Umbilical cord (tissue), 2 donors: ENCODE measurements around the gene ALG12. TPM values are rescaled to one million over a fixed set of nuclear protein-coding genes. Genes with fewer than 3 reads are reported as not detected.
A peak's percentile ranks its signal among the peaks of the same experiment; 100 is the strongest.

Source experiments
- DNase-seq: peaks from one replicate; pipeline ENCODE4 v3.0.0-alpha.2; 2015; ENCODE audit warnings: low spot score
- total RNA-seq: library from RNA; depleted of rRNA; stranded (reverse); fragments of >200 nt; gene quantifications from one replicate; pipeline ENCODE4 v1.2.3, GENCODE V29; 2014; ENCODE audit warnings: low replicate concordance; ENCODE audit not compliant: insufficient read depth

Gene ALG12
- 13.7 TPM for total RNA-seq

GRCh38 chr22:49917974-49918910, at the start of gene ALG12, which contains the start of gene CRELD2:
TSS of gene ALG12 (minus strand) at chr22:49918438. CDS start at chr22:49913765, 4,673 bp downstream.
TSS of gene CRELD2 (plus strand) at chr22:49918634. CDS start at chr22:49918770, 136 bp downstream.
- DNase-seq, result peak; percentile 98

- DNase-seq, result no peak
Measured at GRCh38 chr22:49967706-49968208, 49.5 kb upstream of the ALG12 start.

GRCh38 chr22:49966774-49967705, 48.8 kb upstream of the ALG12 start:
- DNase-seq, result peak; percentile 50

- DNase-seq, result no peak
Measured at GRCh38 chr22:49966041-49966773, 48.0 kb upstream of the ALG12 start.

GRCh38 chr22:49965091-49966040, 47.1 kb upstream of the ALG12 start:
- DNase-seq, result no peak

GRCh38 chr22:49964136-49965090, 46.2 kb upstream of the ALG12 start:
- DNase-seq, result no peak

GRCh38 chr22:49963647-49964026, 45.4 kb upstream of the ALG12 start:
- no peak for DNase-seq

GRCh38 chr22:49962751-49963646, 44.8 kb upstream of the ALG12 start:
- DNase-seq, result no peak

- DNase-seq, result peak; percentile 91
Measured at GRCh38 chr22:49962012-49962750, 43.9 kb upstream of the ALG12 start.

- no peak for DNase-seq
Measured at GRCh38 chr22:49961601-49962011, 43.4 kb upstream of the ALG12 start.

GRCh38 chr22:49961005-49961600, 42.9 kb upstream of the ALG12 start:
- no peak for DNase-seq

GRCh38 chr22:49960159-49961004, 42.1 kb upstream of the ALG12 start, which contains the start of gene PIM3:
TSS of gene PIM3 (plus strand) at chr22:49960772. CDS start at chr22:49960948, 176 bp downstream.
- peak; percentile 98 for DNase-seq

- DNase-seq, result no peak
Measured at GRCh38 chr22:49959782-49960158, 41.5 kb upstream of the ALG12 start.

- no peak for DNase-seq
Measured at GRCh38 chr22:49958931-49959781, 40.9 kb upstream of the ALG12 start.
